ENCODE results near the gene TFCP2L1.

Gene TFCP2L1

DNA sequence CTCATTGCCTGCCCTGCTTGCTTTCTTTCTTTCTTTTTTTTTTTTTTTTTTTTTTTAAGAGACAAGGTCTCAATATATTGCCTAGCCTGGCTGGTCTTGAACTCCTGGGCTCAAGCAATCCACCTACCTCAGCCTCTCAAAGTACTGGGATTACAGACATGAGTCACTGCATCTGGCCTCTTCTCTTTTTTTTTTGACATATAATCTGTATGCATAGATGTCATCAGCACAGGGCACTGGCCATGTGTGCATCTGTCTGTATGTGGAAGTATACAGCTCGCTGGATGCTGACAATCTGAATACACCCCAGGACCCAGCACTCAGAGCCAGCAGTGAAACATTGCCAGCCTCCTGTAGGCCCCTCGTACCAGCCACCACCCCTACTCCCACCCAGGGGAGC lies 49.5 kb downstream of the TFCP2L1 start:
- H3K4me3 ChIP-seq (replicated peaks in 1 of 2; ENCODE audit: low read depth in 2 of 2, low read length in 2 of 2): no peak overlapping the region
- TF ChIP-seq, protein P1, sequence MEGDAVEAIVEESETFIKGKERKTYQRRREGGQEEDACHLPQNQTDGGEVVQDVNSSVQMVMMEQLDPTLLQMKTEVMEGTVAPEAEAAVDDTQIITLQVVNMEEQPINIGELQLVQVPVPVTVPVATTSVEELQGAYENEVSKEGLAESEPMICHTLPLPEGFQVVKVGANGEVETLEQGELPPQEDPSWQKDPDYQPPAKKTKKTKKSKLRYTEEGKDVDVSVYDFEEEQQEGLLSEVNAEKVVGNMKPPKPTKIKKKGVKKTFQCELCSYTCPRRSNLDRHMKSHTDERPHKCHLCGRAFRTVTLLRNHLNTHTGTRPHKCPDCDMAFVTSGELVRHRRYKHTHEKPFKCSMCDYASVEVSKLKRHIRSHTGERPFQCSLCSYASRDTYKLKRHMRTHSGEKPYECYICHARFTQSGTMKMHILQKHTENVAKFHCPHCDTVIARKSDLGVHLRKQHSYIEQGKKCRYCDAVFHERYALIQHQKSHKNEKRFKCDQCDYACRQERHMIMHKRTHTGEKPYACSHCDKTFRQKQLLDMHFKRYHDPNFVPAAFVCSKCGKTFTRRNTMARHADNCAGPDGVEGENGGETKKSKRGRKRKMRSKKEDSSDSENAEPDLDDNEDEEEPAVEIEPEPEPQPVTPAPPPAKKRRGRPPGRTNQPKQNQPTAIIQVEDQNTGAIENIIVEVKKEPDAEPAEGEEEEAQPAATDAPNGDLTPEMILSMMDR (IDR thresholded peaks at IDR 0.05; ENCODE audit: low read depth, low read length): no peak
- DNase-seq (ENCODE audit: low read depth in 2 of 2): no peak

GRCh38 chr2:121234791-121235190 lies 50.2 kb downstream of the TFCP2L1 start:
- DNase-seq (ENCODE audit: low read depth in 2 of 2): no peak
- TF ChIP-seq, protein P1 (IDR thresholded peaks at IDR 0.05; ENCODE audit: low read depth, low read length): no peak
- H3K4me3 ChIP-seq (replicated peaks in 1 of 2; ENCODE audit: low read depth in 2 of 2, low read length in 2 of 2): no peak overlapping the region

DNA sequence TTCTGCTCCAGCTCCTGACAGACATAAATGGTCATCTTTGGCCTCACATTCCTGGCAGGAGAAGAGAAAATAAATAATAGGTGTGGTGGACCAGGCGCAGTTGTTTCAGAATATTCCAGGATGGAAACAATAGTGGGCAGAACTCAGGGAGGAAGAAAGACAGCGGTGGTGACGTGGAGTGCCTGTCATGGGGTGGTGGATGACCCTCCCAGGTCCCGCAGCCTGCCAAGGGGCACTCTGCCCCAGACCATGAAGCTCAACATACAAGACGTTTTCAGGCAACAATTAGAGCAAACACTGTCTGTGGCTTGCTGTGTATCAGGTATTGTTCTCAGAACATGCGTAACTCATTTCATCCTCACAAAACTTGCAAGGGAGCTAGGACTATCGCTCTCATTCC lies 50.9 kb downstream of the TFCP2L1 start:
- no peak overlapping the region for H3K4me3 ChIP-seq (replicated peaks in 1 of 2; ENCODE audit: low read depth in 2 of 2, low read length in 2 of 2)
- TF ChIP-seq, protein P1 (IDR thresholded peaks at IDR 0.05; ENCODE audit: low read depth, low read length): no peak
- DNase-seq (ENCODE audit: low read depth in 2 of 2): no peak

DNA sequence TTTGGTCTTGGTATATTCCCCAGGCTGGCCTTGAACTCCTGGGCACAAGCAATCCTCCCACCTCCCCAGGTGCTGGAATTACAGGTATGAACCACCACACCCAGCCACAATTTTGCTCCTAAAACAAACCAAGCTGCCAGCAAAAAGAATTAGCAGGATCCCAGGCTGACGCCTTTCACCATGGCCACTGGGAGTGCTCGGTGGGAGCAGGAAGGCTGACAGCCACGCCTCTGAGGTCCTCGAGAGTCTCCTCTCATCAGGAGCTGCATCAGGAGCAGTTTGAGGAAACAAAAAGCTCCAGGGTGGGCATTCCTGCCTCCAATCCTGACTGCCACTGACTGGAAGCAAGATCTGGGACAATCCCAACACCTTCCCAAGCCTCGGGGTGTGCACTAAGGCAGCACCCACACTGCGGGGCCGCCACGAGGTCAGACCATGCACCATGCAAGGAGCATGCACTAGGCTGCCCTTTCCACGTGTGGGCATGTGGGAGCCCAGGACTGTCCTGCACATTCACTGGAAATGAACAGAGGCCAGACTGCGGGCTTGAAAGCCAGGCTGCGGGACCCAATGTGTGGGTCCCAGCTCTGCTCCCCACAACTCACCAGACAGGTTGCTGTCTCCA lies 51.4 kb downstream of the TFCP2L1 start:
- no peak for DNase-seq (ENCODE audit: low read depth in 2 of 2)
- TF ChIP-seq, protein P1 (IDR thresholded peaks at IDR 0.05; ENCODE audit: low read depth, low read length): no peak
- H3K4me3 ChIP-seq (replicated peaks in 1 of 2; ENCODE audit: low read depth in 2 of 2, low read length in 2 of 2): no peak overlapping the region

DNA sequence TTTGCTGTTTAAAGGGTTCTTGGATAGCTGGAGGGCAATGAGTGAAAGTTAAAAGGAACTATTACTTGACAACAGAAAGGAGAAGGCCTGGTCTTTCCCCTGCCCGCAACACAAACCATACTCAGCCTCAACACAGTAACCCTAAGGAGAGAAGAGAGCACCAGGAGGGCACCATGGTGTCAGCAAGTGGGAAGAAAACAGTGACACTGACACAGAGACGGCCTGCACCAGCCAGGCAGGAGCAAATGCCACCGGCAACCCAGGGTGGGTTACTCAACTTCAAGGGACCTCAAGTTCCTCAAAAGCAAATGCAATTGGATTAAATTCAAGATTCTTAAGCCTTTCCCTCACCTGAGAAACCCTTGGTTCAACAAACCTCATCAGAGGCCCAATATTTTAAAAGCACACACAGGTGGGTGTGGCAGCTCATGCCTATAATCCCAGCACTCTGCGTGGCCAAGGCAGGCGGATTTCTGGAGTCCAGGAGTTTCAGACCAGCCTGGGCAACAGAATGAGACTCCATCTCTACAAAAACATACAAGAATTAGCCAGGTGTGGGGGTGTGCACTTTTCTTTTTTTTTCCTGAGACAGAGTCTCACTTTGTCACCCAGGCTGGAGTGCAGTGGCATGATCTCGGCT lies 52.3 kb downstream of the TFCP2L1 start:
- TF ChIP-seq, protein P1 (IDR thresholded peaks at IDR 0.05; ENCODE audit: low read depth, low read length): no peak
- no peak for DNase-seq (ENCODE audit: low read depth in 2 of 2)
- no peak overlapping the region for H3K4me3 ChIP-seq (replicated peaks in 1 of 2; ENCODE audit: low read depth in 2 of 2, low read length in 2 of 2)

GRCh38 chr2:121231385-121232000 lies 53.5 kb downstream of the TFCP2L1 start:
- no peak for DNase-seq (ENCODE audit: low read depth in 2 of 2)
- no peak overlapping the region for H3K4me3 ChIP-seq (replicated peaks in 1 of 2; ENCODE audit: low read depth in 2 of 2, low read length in 2 of 2)
- TF ChIP-seq, protein P1 (IDR thresholded peaks at IDR 0.05; ENCODE audit: low read depth, low read length): no peak
